ENCODE measurements around the gene TBC1D28. TPM values are rescaled to one million over a fixed set of nuclear protein-coding genes. Genes with fewer than 3 reads are reported as not detected.

Gene TBC1D28
- not detected in 2 replicates for total RNA-seq

DNA sequence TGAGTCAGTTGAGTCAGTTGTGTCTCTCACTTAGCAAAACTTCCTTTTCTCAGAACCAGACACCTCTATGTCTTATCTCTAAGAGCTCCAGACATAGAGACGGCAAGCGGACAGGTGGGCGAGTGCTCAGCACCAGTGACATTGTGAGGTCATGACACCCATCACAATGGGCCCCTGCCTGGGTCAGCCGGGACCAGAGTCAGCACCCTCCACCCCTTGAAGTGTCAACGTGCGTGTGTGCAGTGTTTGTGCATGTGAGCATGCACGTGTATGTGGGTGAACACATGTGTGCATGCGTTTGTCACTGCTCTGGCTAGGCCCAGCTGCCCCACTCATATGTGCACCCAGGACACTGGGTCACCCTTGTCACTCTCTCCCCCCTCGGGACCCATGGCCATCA lies at the start of gene TBC1D28:
Gene TBC1D28 (minus strand): TSS at position 101 of the 400 bp plus-strand sequence. CDS start 3,039 bp downstream, outside the sequence.

GRCh38 chr17:18681767-18682571 lies 37.8 kb upstream of the TBC1D28 start, which contains the start of gene FOXO3B:
Gene FOXO3B, minus strand, starts transcription at chr17:18682314. Its CDS starts 663 bp downstream, at chr17:18681651.

Other genes starting within 250 kb of the TBC1D28 start
- not detected in 2 replicates for gene LGALS9C, start 167.6 kb downstream of the TBC1D28 start, total RNA-seq
- gene FOXO3B, start 37.9 kb upstream of the TBC1D28 start, total RNA-seq = 5.1 and 6.1 TPM in 2 replicates
- gene FBXW10, start 99.7 kb upstream of the TBC1D28 start, total RNA-seq = not detected in 2 replicates
- gene TVP23B, start 136.8 kb upstream of the TBC1D28 start, total RNA-seq = 38.9 and 44.0 TPM in 2 replicates
- gene PRPSAP2, start 213.7 kb upstream of the TBC1D28 start, total RNA-seq = 27.4 and 35.8 TPM in 2 replicates